ENCODE results near the gene DMBT1.

DMBT1 gene

GRCh38 chr10:122560279-122560804, at the start of gene DMBT1:
Gene DMBT1, plus strand, starts transcription at chr10:122560754. Its CDS starts 17 bp downstream, at chr10:122560771.
- in situ Hi-C loops (cut with MboI; ENCODE audit: low sequenced_read_pairs) = no loop called here

GRCh38 chr10:122513053-122513452, 47.5 kb upstream of the DMBT1 start:
- in situ Hi-C loops (cut with MboI; ENCODE audit: low sequenced_read_pairs) = no loop called here

- in situ Hi-C loops (cut with MboI; ENCODE audit: low sequenced_read_pairs) = no loop called here
Observed at GRCh38 chr10:122514045-122514840, 46.3 kb upstream of the DMBT1 start.

- in situ Hi-C loops (cut with MboI; ENCODE audit: low sequenced_read_pairs) = no loop called here
Observed at GRCh38 chr10:122515022-122515424, 45.5 kb upstream of the DMBT1 start.

- in situ Hi-C loops (cut with MboI; ENCODE audit: low sequenced_read_pairs) = no loop called here
Observed at GRCh38 chr10:122515588-122516231, 44.8 kb upstream of the DMBT1 start.

- in situ Hi-C loops (cut with MboI; ENCODE audit: low sequenced_read_pairs) = no loop called here
Observed at GRCh38 chr10:122516734-122517133, 43.8 kb upstream of the DMBT1 start.

- in situ Hi-C loops (cut with MboI; ENCODE audit: low sequenced_read_pairs) = no loop called here
Observed at GRCh38 chr10:122519144-122519543, 41.4 kb upstream of the DMBT1 start.

- in situ Hi-C loops (cut with MboI; ENCODE audit: low sequenced_read_pairs) = no loop called here
Observed at GRCh38 chr10:122519873-122520272, 40.7 kb upstream of the DMBT1 start.

GRCh38 chr10:122521011-122521410, 39.5 kb upstream of the DMBT1 start:
- in situ Hi-C loops (cut with MboI; ENCODE audit: low sequenced_read_pairs) = no loop called here

GRCh38 chr10:122524811-122525210, 35.7 kb upstream of the DMBT1 start:
- in situ Hi-C loops (cut with MboI; ENCODE audit: low sequenced_read_pairs) = no loop called here

- in situ Hi-C loops (cut with MboI; ENCODE audit: low sequenced_read_pairs) = no loop called here
Observed at GRCh38 chr10:122525788-122526187, 34.8 kb upstream of the DMBT1 start.

- in situ Hi-C loops (cut with MboI; ENCODE audit: low sequenced_read_pairs) = no loop called here
Observed at GRCh38 chr10:122526892-122527291, 33.7 kb upstream of the DMBT1 start.

- in situ Hi-C loops (cut with MboI; ENCODE audit: low sequenced_read_pairs) = no loop called here
Observed at GRCh38 chr10:122530177-122530576, 30.4 kb upstream of the DMBT1 start.

GRCh38 chr10:122531261-122531660, 29.3 kb upstream of the DMBT1 start:
- in situ Hi-C loops (cut with MboI; ENCODE audit: low sequenced_read_pairs) = no loop called here

- in situ Hi-C loops (cut with MboI; ENCODE audit: low sequenced_read_pairs) = no loop called here
Observed at GRCh38 chr10:122531939-122532338, 28.6 kb upstream of the DMBT1 start.

GRCh38 chr10:122532601-122533296, 27.8 kb upstream of the DMBT1 start:
- in situ Hi-C loops (cut with MboI; ENCODE audit: low sequenced_read_pairs) = no loop called here

- in situ Hi-C loops (cut with MboI; ENCODE audit: low sequenced_read_pairs) = no loop called here
Observed at GRCh38 chr10:122537545-122537944, 23.0 kb upstream of the DMBT1 start.

- in situ Hi-C loops (cut with MboI; ENCODE audit: low sequenced_read_pairs) = no loop called here
Observed at GRCh38 chr10:122541541-122542002, 19.0 kb upstream of the DMBT1 start.

GRCh38 chr10:122543676-122544445, 16.7 kb upstream of the DMBT1 start:
- in situ Hi-C loops (cut with MboI; ENCODE audit: low sequenced_read_pairs) = no loop called here

GRCh38 chr10:122544493-122544892, 16.1 kb upstream of the DMBT1 start:
- in situ Hi-C loops (cut with MboI; ENCODE audit: low sequenced_read_pairs) = no loop called here

- in situ Hi-C loops (cut with MboI; ENCODE audit: low sequenced_read_pairs) = no loop called here
Observed at GRCh38 chr10:122546242-122546641, 14.3 kb upstream of the DMBT1 start.

Measured in HL-60/S4 treated with phorbol 12-myristate 13-acetate at 8.2 ng/mL for 4 days and 3 days (cell line).